ENCODE measurements around the gene S100A9.
"Not testable (repeated sequence)": the region's sequence is repeated elsewhere in the genome, so short reads cannot be mapped to it uniquely, and the experiment has no call there.

The S100A9 gene

GRCh38 chr1:153346077-153346723 lies 11.5 kb upstream of the S100A9 start:
- TF ChIP-seq ZNF8 (CRISPR knock-in tag; IDR thresholded peaks at IDR 0.05) (no peak), ZFP3 (CRISPR knock-in tag; IDR thresholded peaks at IDR 0.05) (no peak), TSHZ2 (CRISPR knock-in tag; IDR thresholded peaks at IDR 0.05) (no peak), ZNF565 (CRISPR knock-in tag; conservative IDR thresholded peaks at IDR 0.05; ENCODE audit: low read depth) (no peak), ISL1 (CRISPR knock-in tag; IDR thresholded peaks at IDR 0.05) (no peak), TCF4 (CRISPR knock-in tag; IDR thresholded peaks at IDR 0.05; ENCODE audit: borderline replicate concordance) (no peak)
- no peak for ATAC-seq

GRCh38 chr1:153347049-153347448 lies 10.6 kb upstream of the S100A9 start:
- ATAC-seq = not testable (repeated sequence)

GRCh38 chr1:153347856-153348255 lies 9.8 kb upstream of the S100A9 start:
- ATAC-seq = no peak
- no peak for TF ChIP-seq CSRNP3 (CRISPR knock-in tag; IDR thresholded peaks at IDR 0.05)

- ATAC-seq = no peak
Observed at GRCh38 chr1:153348511-153349362, 8.9 kb upstream of the S100A9 start, which contains the start of gene PGLYRP4. Gene PGLYRP4 (minus strand): TSS chr1:153348841. CDS start chr1:153347932, 909 bp downstream.

GRCh38 chr1:153349363-153350320 lies 8.0 kb upstream of the S100A9 start:
- 0 out of 3 replicates have a peak, but pooled peaks have one; percentile 9 for ATAC-seq
- no peak for TF ChIP-seq TCF4 (CRISPR knock-in tag; IDR thresholded peaks at IDR 0.05; ENCODE audit: borderline replicate concordance)
- no peak for TF ChIP-seq ZFP30 (CRISPR knock-in tag; IDR thresholded peaks at IDR 0.05)
- TF ChIP-seq ZNF70 (CRISPR knock-in tag; IDR thresholded peaks at IDR 0.05) = no peak
- TF ChIP-seq PATZ1 (CRISPR knock-in tag; IDR thresholded peaks at IDR 0.05; ENCODE audit: borderline replicate concordance) = no peak
- TF ChIP-seq ISL1 (CRISPR knock-in tag; IDR thresholded peaks at IDR 0.05) = no peak
- TF ChIP-seq SNAI2 (CRISPR knock-in tag; IDR thresholded peaks at IDR 0.05) = no peak
- TF ChIP-seq ARNTL (CRISPR knock-in tag; IDR thresholded peaks at IDR 0.05; ENCODE audit: borderline replicate concordance, low read depth) = no peak
- no peak for TF ChIP-seq RARB (CRISPR knock-in tag; IDR thresholded peaks at IDR 0.05)
- no peak for TF ChIP-seq CREB5 (CRISPR knock-in tag; IDR thresholded peaks at IDR 0.05; ENCODE audit: low read depth)
- no peak for TF ChIP-seq GLIS3 (CRISPR knock-in tag; IDR thresholded peaks at IDR 0.05)

More at GRCh38 chr1:153348511-153349362, 8.9 kb upstream of the S100A9 start, which contains the start of gene PGLYRP4:
- TF ChIP-seq ZNF565 (CRISPR knock-in tag; conservative IDR thresholded peaks at IDR 0.05; ENCODE audit: low read depth) = no peak
- TF ChIP-seq CSRNP3 (CRISPR knock-in tag; IDR thresholded peaks at IDR 0.05) = no peak
- no peak for TF ChIP-seq TCF4 (CRISPR knock-in tag; IDR thresholded peaks at IDR 0.05; ENCODE audit: borderline replicate concordance)
- no peak for TF ChIP-seq TOX (CRISPR knock-in tag; IDR thresholded peaks at IDR 0.05; ENCODE audit: borderline replicate concordance)
- TF ChIP-seq BACH2 (CRISPR knock-in tag; IDR thresholded peaks at IDR 0.05; ENCODE audit: borderline replicate concordance) = no peak
- no peak for TF ChIP-seq ZNF8 (CRISPR knock-in tag; IDR thresholded peaks at IDR 0.05)
- no peak for TF ChIP-seq SNAI2 (CRISPR knock-in tag; IDR thresholded peaks at IDR 0.05)

Data from SK-N-SH treated with all-trans-retinoic acid at 6 μM for 48 hours (cell line).